ENCODE measurements around the gene SMC3. TPM values are rescaled to one million over a fixed set of nuclear protein-coding genes. Genes with fewer than 3 reads are reported as not detected.

The SMC3 gene
- total RNA-seq (2022; extraction: Qiagen RNA extraction), result 43.8 to 56.3 TPM (median 51.6 TPM) in 5 replicates

DNA sequence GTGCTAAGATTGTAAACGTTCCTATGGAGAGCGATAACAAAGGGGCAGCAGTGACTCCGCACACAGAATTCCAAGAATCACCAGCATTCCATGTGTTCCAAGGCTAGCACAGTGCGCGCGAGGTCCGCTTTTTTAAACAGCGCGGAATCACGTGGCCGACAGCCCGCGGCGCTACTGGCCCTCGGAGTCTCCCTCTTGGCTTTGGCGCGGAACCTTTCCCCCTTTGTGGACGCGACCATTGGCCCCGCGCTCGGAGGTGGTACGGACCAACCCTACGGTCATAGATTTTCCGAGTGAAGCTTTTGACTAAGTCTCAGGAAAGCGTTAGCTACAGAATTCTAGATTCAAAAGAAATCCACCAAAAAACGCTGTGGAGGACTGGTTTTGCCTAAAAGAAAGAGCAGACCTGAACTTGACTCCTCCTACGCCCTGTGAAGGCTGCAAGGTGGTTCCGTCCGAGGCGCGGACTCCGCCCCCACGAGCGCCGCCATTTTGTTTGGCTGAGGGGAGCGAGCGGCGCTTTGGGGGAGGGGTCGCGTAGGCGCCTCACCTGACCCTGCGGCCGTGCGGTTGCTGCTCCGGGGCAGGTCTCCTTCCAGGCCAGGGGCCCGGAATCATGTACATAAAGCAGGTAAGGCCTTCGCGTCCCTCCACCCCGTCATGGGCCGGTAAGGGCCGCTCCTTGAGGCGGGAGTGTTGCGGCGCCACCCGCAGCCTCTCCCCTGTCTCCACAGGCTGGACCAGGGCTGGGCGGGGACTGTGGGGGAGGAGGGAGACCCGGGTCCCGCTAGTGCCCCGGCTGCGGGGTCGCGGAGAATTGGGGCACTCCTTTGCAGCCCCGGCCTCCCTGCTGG lies at the start of gene SMC3:
Gene SMC3 (plus strand): TSS at position 495 of the 854 bp plus-strand sequence. CDS start 122 bp downstream, at position 617.

DNA sequence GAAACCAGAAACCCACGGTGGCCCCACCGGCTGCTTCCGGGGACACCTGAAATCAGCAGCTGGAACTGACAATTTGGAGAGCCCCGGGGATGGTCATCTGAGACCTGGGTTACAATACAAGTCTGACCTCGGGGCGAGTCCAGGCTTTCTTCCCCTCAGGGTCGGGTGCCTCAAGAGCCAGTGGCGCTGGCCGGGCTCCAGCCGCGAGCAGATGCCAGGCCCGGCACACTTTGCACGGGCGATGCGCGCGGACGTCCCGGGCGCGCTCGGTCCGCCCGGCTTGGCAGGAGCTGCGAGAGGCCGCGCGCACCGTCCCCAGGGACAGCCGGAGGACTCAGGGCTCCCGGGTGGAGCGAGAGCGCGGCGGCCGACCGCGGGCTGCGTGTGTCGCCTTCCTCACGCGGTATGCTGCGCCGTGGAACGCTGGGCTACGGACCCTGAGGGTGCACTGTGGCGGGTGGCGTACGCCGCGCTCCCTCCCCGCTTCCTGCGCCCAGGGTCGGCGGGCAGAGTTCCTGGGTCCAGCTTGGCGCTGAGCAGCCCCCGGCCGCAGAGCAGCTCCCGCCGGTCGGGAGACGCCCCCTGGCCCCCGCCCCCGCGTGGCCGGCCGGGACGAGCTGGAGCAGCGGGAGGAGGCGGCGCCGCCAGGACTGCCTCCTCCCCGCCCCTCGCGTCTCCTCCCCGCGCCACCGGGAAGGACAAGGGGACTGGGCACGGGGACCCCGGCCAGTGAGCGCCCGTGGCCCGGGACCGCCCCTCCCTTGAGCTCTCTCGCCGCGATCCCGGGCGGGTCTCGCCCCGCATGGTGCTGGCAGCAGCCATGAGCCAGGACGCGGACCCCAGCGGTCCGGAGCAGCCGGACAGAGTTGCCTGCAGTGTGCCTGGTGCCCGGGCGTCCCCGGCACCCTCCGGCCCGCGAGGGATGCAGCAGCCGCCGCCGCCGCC lies 76.4 kb downstream of the SMC3 start, which contains the start of gene RBM20:
Gene RBM20 (plus strand): TSS at position 684 of the 945 bp plus-strand sequence. CDS start 119 bp downstream, at position 803.

Other genes with a start within 250 kb of the SMC3 start
- 111 to 150 TPM (median 126 TPM) in 5 replicates for gene DUSP5, start 69.8 kb upstream of the SMC3 start, total RNA-seq (2022; extraction: Qiagen RNA extraction)
- 3.6 to 4.9 TPM (median 4.0 TPM) in 5 replicates for gene RBM20, start 76.6 kb downstream of the SMC3 start, total RNA-seq (2022; extraction: Qiagen RNA extraction)

Data from A549 treated with dexamethasone at 1 μM for 4 hours (cell line).